OCI-LY7 (cell line): Measurements from ENCODE around the gene CLDN22.

ENCODE experiments used
- EZH2phosphoT487 ChIP-seq: fragments of 200-600 bp; sonication (generic); IDR thresholded peaks from 2 replicates; pipeline ENCODE4 v1.6.1; 2018; ENCODE audit warnings: low read depth, borderline replicate concordance, mild to moderate bottlenecking, mixed run types, antibody characterized with exemption, low read length, moderate library complexity, mixed read lengths
- TF ChIP-seq, protein P1 (sequence below): fragments of 200-600 bp; sonication (generic); conservative IDR thresholded peaks from 2 replicates; pipeline ENCODE4 v1.5.1; 2014; ENCODE audit warnings: mild to moderate bottlenecking, antibody characterized with exemption, low read length, moderate library complexity, mixed read lengths

DNA sequence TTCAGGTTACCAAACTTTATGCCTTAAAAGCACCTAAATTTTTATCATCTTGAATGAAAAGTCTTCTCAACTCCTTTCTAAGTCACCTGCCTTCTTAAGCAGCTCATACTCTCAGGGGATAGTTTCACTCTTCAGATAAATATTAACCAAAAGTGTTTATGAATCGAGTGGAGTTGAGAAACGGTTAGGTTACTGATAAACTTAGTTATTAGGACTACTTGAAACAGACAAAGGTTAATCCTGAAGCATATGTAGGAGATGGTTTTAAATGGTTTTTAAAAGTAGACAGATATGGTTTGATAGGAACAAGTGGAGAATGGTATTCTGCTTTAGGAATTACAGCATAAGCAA lies 32.8 kb downstream of the CLDN22 start:
- TF ChIP-seq, protein P1, sequence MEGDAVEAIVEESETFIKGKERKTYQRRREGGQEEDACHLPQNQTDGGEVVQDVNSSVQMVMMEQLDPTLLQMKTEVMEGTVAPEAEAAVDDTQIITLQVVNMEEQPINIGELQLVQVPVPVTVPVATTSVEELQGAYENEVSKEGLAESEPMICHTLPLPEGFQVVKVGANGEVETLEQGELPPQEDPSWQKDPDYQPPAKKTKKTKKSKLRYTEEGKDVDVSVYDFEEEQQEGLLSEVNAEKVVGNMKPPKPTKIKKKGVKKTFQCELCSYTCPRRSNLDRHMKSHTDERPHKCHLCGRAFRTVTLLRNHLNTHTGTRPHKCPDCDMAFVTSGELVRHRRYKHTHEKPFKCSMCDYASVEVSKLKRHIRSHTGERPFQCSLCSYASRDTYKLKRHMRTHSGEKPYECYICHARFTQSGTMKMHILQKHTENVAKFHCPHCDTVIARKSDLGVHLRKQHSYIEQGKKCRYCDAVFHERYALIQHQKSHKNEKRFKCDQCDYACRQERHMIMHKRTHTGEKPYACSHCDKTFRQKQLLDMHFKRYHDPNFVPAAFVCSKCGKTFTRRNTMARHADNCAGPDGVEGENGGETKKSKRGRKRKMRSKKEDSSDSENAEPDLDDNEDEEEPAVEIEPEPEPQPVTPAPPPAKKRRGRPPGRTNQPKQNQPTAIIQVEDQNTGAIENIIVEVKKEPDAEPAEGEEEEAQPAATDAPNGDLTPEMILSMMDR, result no peak
- TF ChIP-seq EZH2phosphoT487, result no peak
